Stimulated activated CD8-positive, alpha-beta memory T cell treated with anti-CD3 and anti-CD28 coated beads, Interleukin-15, amount 100 ng/mL, for 24 hours (primary cell): ENCODE results near the gene LYVE1.

Experiments
- DNase-seq: peaks from one replicate; pipeline ENCODE4 v3.0.0-alpha.2; 2020; ENCODE audit warnings: low read depth

Gene LYVE1

GRCh38 chr11:10592331-10592730 lies 23.9 kb upstream of the LYVE1 start:
- no peak for DNase-seq

GRCh38 chr11:10591741-10592140 lies 23.3 kb upstream of the LYVE1 start:
- DNase-seq = no peak

- no peak for DNase-seq
These were observed 21.9 kb upstream of the LYVE1 start for GRCh38 chr11:10590218-10590915.

- DNase-seq = no peak
These were observed 20.4 kb upstream of the LYVE1 start for GRCh38 chr11:10588904-10589303.

GRCh38 chr11:10587995-10588394 lies 19.5 kb upstream of the LYVE1 start:
- no peak for DNase-seq

- DNase-seq = no peak
These were observed 18.9 kb upstream of the LYVE1 start for GRCh38 chr11:10587388-10587787.

- no peak for DNase-seq
These were observed 15.6 kb upstream of the LYVE1 start for GRCh38 chr11:10584071-10584501.

GRCh38 chr11:10581481-10582019 lies 13.1 kb upstream of the LYVE1 start:
- no peak for DNase-seq

- DNase-seq = no peak
These were observed 12.2 kb upstream of the LYVE1 start for GRCh38 chr11:10580623-10581022.

- DNase-seq = no peak
These were observed 11.2 kb upstream of the LYVE1 start for GRCh38 chr11:10579700-10580099.

GRCh38 chr11:10576035-10576398 lies 7.6 kb upstream of the LYVE1 start:
- DNase-seq = no peak

GRCh38 chr11:10575346-10576034 lies 7.0 kb upstream of the LYVE1 start:
- DNase-seq = no peak

GRCh38 chr11:10573556-10573955 lies 5.1 kb upstream of the LYVE1 start:
- DNase-seq = no peak

- no peak for DNase-seq
These were observed 4.6 kb upstream of the LYVE1 start for GRCh38 chr11:10573028-10573427.

GRCh38 chr11:10572533-10572932 lies 4.1 kb upstream of the LYVE1 start:
- DNase-seq = no peak

GRCh38 chr11:10567446-10567845 lies 1.0 kb downstream of the LYVE1 start:
- no peak for DNase-seq

GRCh38 chr11:10566257-10566957 lies 2.1 kb downstream of the LYVE1 start:
- no peak for DNase-seq

- no peak for DNase-seq
These were observed 3.0 kb downstream of the LYVE1 start for GRCh38 chr11:10565493-10565892.

GRCh38 chr11:10564696-10565318 lies 3.7 kb downstream of the LYVE1 start:
- DNase-seq = no peak

- no peak for DNase-seq
These were observed 4.4 kb downstream of the LYVE1 start for GRCh38 chr11:10564030-10564429.

GRCh38 chr11:10561947-10562346 lies 6.5 kb downstream of the LYVE1 start:
- DNase-seq = no peak

GRCh38 chr11:10561043-10561818 lies 7.2 kb downstream of the LYVE1 start:
- no peak for DNase-seq
